GM23248 (cell line): ENCODE measurements around the gene PON2. TPM values are rescaled to one million over a fixed set of nuclear protein-coding genes. Genes with fewer than 3 reads are reported as not detected.

Source experiments
- DNase-seq: peaks from one replicate; pipeline ENCODE4 v3.0.0-alpha.2; 2015
- H2AFZ ChIP-seq: fragments of 200-600 bp; sonication (generic); 2 replicates; pipeline ENCODE4 v1.6.1; 2016; ENCODE audit warnings: antibody characterized with exemption
- H3F3A ChIP-seq: fragments of 200-600 bp; sonication (generic); 2 replicates; pipeline ENCODE4 v1.6.1; 2016; ENCODE audit warnings: mild to moderate bottlenecking, antibody characterized with exemption, mixed run types; ENCODE audit not compliant: insufficient read depth
- H3K27ac ChIP-seq: fragments of 200-600 bp; sonication (generic); 2 replicates; pipeline ENCODE4 v1.5.1; 2016; ENCODE audit warnings: mild to moderate bottlenecking
- H3K27me3 ChIP-seq: fragments of 200-600 bp; sonication (generic); replicated peaks from 2 replicates; pipeline ENCODE4 v1.6.1; 2016; ENCODE audit warnings: mild to moderate bottlenecking; ENCODE audit not compliant: insufficient read depth
- H3K36me3 ChIP-seq: fragments of 200-600 bp; sonication (generic); 2 replicates; pipeline ENCODE4 v1.6.1; 2016; ENCODE audit warnings: low read depth, mild to moderate bottlenecking
- H3K4me1 ChIP-seq: fragments of 200-600 bp; sonication (generic); 2 replicates; pipeline ENCODE4 v1.6.1; 2016; ENCODE audit warnings: mild to moderate bottlenecking; ENCODE audit not compliant: insufficient read depth
- H3K4me2 ChIP-seq: fragments of 200-600 bp; sonication (generic); one replicate; pipeline ENCODE4 v1.6.1; 2016; ENCODE audit warnings: mild to moderate bottlenecking; ENCODE audit not compliant: unreplicated experiment
- H3K4me3 ChIP-seq: fragments of 200-600 bp; sonication (generic); 2 replicates; pipeline ENCODE4 v1.5.1; 2016; ENCODE audit warnings: mild to moderate bottlenecking
- H3K79me2 ChIP-seq: fragments of 200-600 bp; sonication (generic); 2 replicates; pipeline ENCODE4 v1.6.1; 2016; ENCODE audit warnings: mild to moderate bottlenecking; ENCODE audit not compliant: insufficient read depth
- H3K9ac ChIP-seq: fragments of 200-600 bp; sonication (generic); 2 replicates; pipeline ENCODE4 v1.6.1; 2016; ENCODE audit warnings: mild to moderate bottlenecking
- H3K9me2 ChIP-seq: fragments of 200-600 bp; sonication (generic); 2 replicates; pipeline ENCODE4 v1.6.1; 2016; ENCODE audit warnings: mixed run types, mild to moderate bottlenecking, moderate library complexity; ENCODE audit not compliant: insufficient read depth
- H3K9me3 ChIP-seq: fragments of 200-600 bp; sonication (generic); one replicate; pipeline ENCODE4 v1.6.1; 2017; ENCODE audit warnings: low read depth
- H4K20me1 ChIP-seq: fragments of 200-600 bp; sonication (generic); 2 replicates; pipeline ENCODE4 v1.6.0; 2016; ENCODE audit not compliant: insufficient read depth
- EZH2 ChIP-seq: fragments of 200-600 bp; sonication (generic); IDR thresholded peaks from 2 replicates; pipeline ENCODE4 v1.6.1; 2018; ENCODE audit warnings: antibody characterized with exemption, mild to moderate bottlenecking; ENCODE audit not compliant: insufficient read depth, poor library complexity, severe bottlenecking
- EZH2phosphoT487 ChIP-seq: fragments of 200-600 bp; sonication (generic); IDR thresholded peaks from 2 replicates; pipeline ENCODE4 v1.6.1; 2018; ENCODE audit warnings: antibody characterized with exemption, moderate library complexity, mild to moderate bottlenecking, low read depth; ENCODE audit not compliant: insufficient read depth
- WGBS, 2 experiments: methylation state at CpG; one replicate each; pipeline ENCODE4 v1.1.6; 2015 to 2017; ENCODE audit warnings: low lambda C conversion rate in 2 of 2, low coverage in 1 of 2; ENCODE audit errors: missing lambda C conversion rate in 2 of 2; 5-methylcytosine and 5-hydroxymethylcytosine counted together
- in situ Hi-C: fragments of 300-500 bp; cut with MboI; formaldehyde crosslinking; loops from 2 replicates; pipeline ENCODE4 v1.15.0; 2020
- polyA plus RNA-seq: library from polyadenylated mRNA; unstranded; fragments of >200 nt; fragmentation: Nextera tagmentation; extraction: Ambion mirVana; gene quantifications from 2 replicates; pipeline ENCODE4 v1.2.1, GENCODE V29; 2016
- total RNA-seq: library from RNA; depleted of rRNA; stranded (reverse); fragments of >200 nt; shearing (Covaris generic); gene quantifications from 2 replicates; pipeline ENCODE4 v1.2.3, GENCODE V29; 2014

PON2 gene
- total and polyA plus RNA-seq, 2 experiments from 2014 or later, result 65.6 to 99.7 TPM

GRCh38 chr7:95478272-95479037 lies 43.6 kb upstream of the PON2 start:
- DNase-seq, result peak; percentile 69

GRCh38 chr7:95476904-95477594 lies 42.2 kb upstream of the PON2 start:
- TF ChIP-seq EZH2 (no peak), EZH2phosphoT487 (no peak)
- Histone ChIP-seq H3K36me3 (no peaks in the 10 kb centered on the region), H3K27me3 (no peaks in the 10 kb centered on the region), H3K27ac (no peak overlapping the region), H3K79me2 (no peaks in the 10 kb centered on the region), H2AFZ (peak overlapping the region; percentile 28; the same call in 1 of the 2 replicates), H3K4me2 (no peak overlapping the region), H3K4me3 (no peak overlapping the region), H3K9me2 (no peaks in the 10 kb centered on the region), H3F3A (no peaks in the 10 kb centered on the region; the same call in 1 of the 2 replicates), H3K9ac (no peak overlapping the region), H3K4me1 (no peaks in the 10 kb centered on the region), H3K9me3 (no peaks in the 10 kb centered on the region), H4K20me1 (no peaks in the 10 kb centered on the region)
- WGBS, 2 experiments, result 10% methylated on average over 11 of the region's 11 CpGs
- in situ Hi-C loops, result loop anchor here (25.0 kb wide), 1 partner anchor 1015 kb away; no protein-coding TSS in a partner anchor
- peak; percentile 84 for DNase-seq

More at GRCh38 chr7:95478272-95479037, 43.6 kb upstream of the PON2 start:
- no peak for TF ChIP-seq EZH2phosphoT487
- no peak for TF ChIP-seq EZH2
- in situ Hi-C loops, result loop anchor here (25.0 kb wide), 1 partner anchor 1016 kb away; no protein-coding TSS in a partner anchor
- Histone ChIP-seq H3K9ac (peak overlapping the region; percentile 5; the same call in 1 of the 2 replicates), H3K4me3 (peak overlapping the region; percentile 56), H3K9me2 (no peaks in the 10 kb centered on the region), H3F3A (no peaks in the 10 kb centered on the region), H3K36me3 (no peaks in the 10 kb centered on the region), H3K4me1 (no peaks in the 10 kb centered on the region), H3K79me2 (no peaks in the 10 kb centered on the region), H3K9me3 (no peaks in the 10 kb centered on the region), H4K20me1 (no peaks in the 10 kb centered on the region), H3K27ac (no peak overlapping the region), H3K4me2 (peak overlapping the region; percentile 56), H2AFZ (peak overlapping the region; percentile 80), H3K27me3 (no peaks in the 10 kb centered on the region)
- WGBS, 2 experiments, result 34 to 47% methylated on average over 18 of the region's 18 CpGs

GRCh38 chr7:95476072-95476847 lies 41.4 kb upstream of the PON2 start:
- Histone ChIP-seq H4K20me1 (no peaks in the 10 kb centered on the region), H3K9ac (no peak overlapping the region), H3K27ac (no peak overlapping the region), H3K4me1 (no peaks in the 10 kb centered on the region), H3K36me3 (no peaks in the 10 kb centered on the region), H3F3A (no peaks in the 10 kb centered on the region; the same call in 1 of the 2 replicates), H2AFZ (peak overlapping the region; percentile 28; the same call in 1 of the 2 replicates), H3K4me3 (no peak overlapping the region), H3K4me2 (no peak overlapping the region), H3K9me2 (no peaks in the 10 kb centered on the region), H3K9me3 (no peaks in the 10 kb centered on the region), H3K27me3 (no peaks in the 10 kb centered on the region), H3K79me2 (no peaks in the 10 kb centered on the region)
- TF ChIP-seq EZH2 (no peak), EZH2phosphoT487 (no peak)
- 69 to 73% methylated on average over 9 of the region's 9 CpGs for WGBS, 2 experiments
- in situ Hi-C loops, result loop anchor here (25.0 kb wide), 1 partner anchor 1014 kb away; no protein-coding TSS in a partner anchor
- no peak for DNase-seq
